GM12878 (cell line): Measurements from ENCODE around the gene SHF. TPM values are rescaled to one million over a fixed set of nuclear protein-coding genes. Genes with fewer than 3 reads are reported as not detected.

Experiments
- ATAC-seq: fragments of 200-7000 bp; cut with Tn5 transposase; 3 replicates; pipeline ENCODE4 v1.9.1; 2020; ENCODE audit warnings: mild to moderate bottlenecking, moderate library complexity
- BruUV-seq: library from RNA; stranded (reverse); fragments of 400-500 nt; replicated peaks from 2 replicates; lab custom pipeline; 2021; lab: Mats Ljungman, UMichigan
- CTCF ChIA-PET: fragments of 300-600 bp; sonication (Branson Sonifier 250); formaldehyde crosslinking; extraction: SDS; loops from one replicate; lab custom pipeline; 2021; ENCODE audit warnings: inconsistent platforms; lab: Yijun Ruan, JAX
- POLR2A ChIA-PET: fragments of 350-600 bp; formaldehyde crosslinking; extraction: SDS; loops from one replicate; lab custom pipeline; 2021; ENCODE audit warnings: inconsistent platforms; lab: Charles Lee
- RAD21 ChIA-PET: fragments of 300-600 bp; sonication (Branson Sonifier 250); formaldehyde crosslinking; loops from one replicate; lab custom pipeline; 2023; ENCODE audit warnings: antibody characterized with exemption; ENCODE audit not compliant: unreplicated experiment; lab: Charles Lee
- SMC1A ChIA-PET: fragments of 300-600 bp; sonication (Branson Sonifier 250); formaldehyde crosslinking; loops from one replicate; lab custom pipeline; 2023; ENCODE audit not compliant: unreplicated experiment, uncharacterized antibody; lab: Charles Lee
- DNase-seq: peaks from one replicate; pipeline ENCODE4 v3.0.0-alpha.2; 2011; ENCODE audit warnings: low read depth, low spot score
- FAIRE-seq: peaks from 3 replicates; lab custom pipeline; 2011; peaks lifted over from hg19 to GRCh38; lab: Jason Lieb, UNC
- H2AFZ ChIP-seq: 2 replicates; pipeline ENCODE4 v1.6.0; 2011; ENCODE audit warnings: low read depth, low read length, control low read depth; ENCODE audit not compliant: control insufficient read depth
- H3K27ac ChIP-seq: 2 replicates; pipeline ENCODE4 v1.5.1; 2011; ENCODE audit warnings: control low read depth; ENCODE audit not compliant: control insufficient read depth, insufficient read depth
- H3K27me3 ChIP-seq, 2 experiments: replicated peaks in 1 of 2; 2 replicates each; pipeline versions ENCODE4 v1.6.0 to v1.6.1; 2011; ENCODE audit warnings: low read length in 1 of 2; ENCODE audit not compliant: control insufficient read depth in 2 of 2, insufficient read depth in 2 of 2
- H3K36me3 ChIP-seq, 2 experiments: 2 replicates each; pipeline ENCODE4 v1.5.1; 2011; ENCODE audit warnings: low read length in 1 of 2; ENCODE audit not compliant: control insufficient read depth in 2 of 2, insufficient read depth in 2 of 2
- H3K4me1 ChIP-seq: 2 replicates; pipeline ENCODE4 v1.6.1; 2011; ENCODE audit warnings: mild to moderate bottlenecking, low read length, moderate library complexity, mixed read lengths; ENCODE audit not compliant: control insufficient read depth, insufficient read depth
- H3K4me2 ChIP-seq: 2 replicates; pipeline ENCODE4 v1.6.0; 2011; ENCODE audit warnings: control low read depth; ENCODE audit not compliant: control insufficient read depth, insufficient read depth
- H3K4me3 ChIP-seq: fragments of 200-600 bp; sonication (generic); 2 replicates; pipeline ENCODE4 v1.5.1; 2016
- H3K79me2 ChIP-seq: 2 replicates; pipeline ENCODE4 v1.6.0; 2011; ENCODE audit warnings: low read length; ENCODE audit not compliant: control insufficient read depth, insufficient read depth
- H3K9ac ChIP-seq: 2 replicates; pipeline ENCODE4 v1.8.0; 2011; ENCODE audit warnings: low read length, control low read depth, mixed read lengths; ENCODE audit not compliant: control insufficient read depth, insufficient read depth
- H3K9me3 ChIP-seq: replicated peaks from 3 replicates; pipeline ENCODE4 v1.5.1; 2011; ENCODE audit warnings: mild to moderate bottlenecking, low read length; ENCODE audit not compliant: control insufficient read depth, insufficient read depth
- H4K20me1 ChIP-seq: 2 replicates; pipeline ENCODE4 v1.6.0; 2011; ENCODE audit not compliant: control insufficient read depth, insufficient read depth
- EED ChIP-seq: sonication (generic); IDR thresholded peaks from 2 replicates; pipeline ENCODE4 v1.6.1; 2016; ENCODE audit warnings: antibody characterized with exemption, low read depth
- EGR1 ChIP-seq, 2 experiments: IDR thresholded peaks; 1 replicate in 1 of 2; 2 replicates in 1 of 2; pipeline ENCODE4 v1.6.1; 2011 to 2012; ENCODE audit warnings: low read depth in 2 of 2, low read length in 2 of 2, borderline replicate concordance in 1 of 2, mild to moderate bottlenecking in 1 of 2, moderate library complexity in 1 of 2
- IKZF2 ChIP-seq, 2 experiments: fragments of 450-650 bp; IDR thresholded peaks; 2 replicates each; pipeline ENCODE4 v1.6.1; 2017; ENCODE audit warnings: mild to moderate bottlenecking in 2 of 2, moderate library complexity in 2 of 2
- IRF3 ChIP-seq: fragments of 450-650 bp; IDR thresholded peaks from 2 replicates; pipeline ENCODE4 v1.6.1; 2014; ENCODE audit warnings: mild to moderate bottlenecking
- JUND ChIP-seq: IDR thresholded peaks from 2 replicates; pipeline ENCODE4 v1.6.1; 2012; ENCODE audit warnings: low read depth, mild to moderate bottlenecking, low read length, improper control_type of control experiment, moderate library complexity
- KAT2A ChIP-seq: conservative IDR thresholded peaks from 2 replicates; pipeline ENCODE4 v1.6.1; 2011; ENCODE audit warnings: low read depth, low read length; ENCODE audit not compliant: control insufficient read depth
- MAX ChIP-seq: IDR thresholded peaks from 2 replicates; pipeline ENCODE4 v1.6.1; 2012; ENCODE audit warnings: low read depth, low read length, improper control_type of control experiment
- MLLT1 ChIP-seq: fragments of 450-650 bp; IDR thresholded peaks from 2 replicates; pipeline ENCODE4 v1.6.1; 2016; ENCODE audit warnings: mild to moderate bottlenecking
- MTA3 ChIP-seq: IDR thresholded peaks from 2 replicates; pipeline ENCODE4 v1.6.1; 2012; ENCODE audit warnings: low read length, inconsistent platforms, borderline replicate concordance
- PML ChIP-seq: IDR thresholded peaks from 2 replicates; pipeline ENCODE4 v1.6.1; 2012; ENCODE audit warnings: low read length, inconsistent platforms
- RAD21 ChIP-seq: IDR thresholded peaks from 2 replicates; pipeline ENCODE4 v1.6.1; 2011; ENCODE audit warnings: mild to moderate bottlenecking, low read depth, low read length, moderate library complexity; ENCODE audit not compliant: insufficient read depth
- SPI1 ChIP-seq: IDR thresholded peaks from 2 replicates; pipeline ENCODE4 v1.6.1; 2011; ENCODE audit warnings: low read depth, mild to moderate bottlenecking, low read length, moderate library complexity, borderline replicate concordance; ENCODE audit not compliant: insufficient read depth
- SRF ChIP-seq, 2 experiments: IDR thresholded peaks; 2 replicates each; pipeline ENCODE4 v1.6.1; 2011; ENCODE audit warnings: low read depth in 2 of 2, low read length in 2 of 2, mild to moderate bottlenecking in 1 of 2, moderate library complexity in 1 of 2
- WRNIP1 ChIP-seq: IDR thresholded peaks from 2 replicates; pipeline ENCODE4 v1.6.1; 2011; ENCODE audit warnings: low read depth, low read length, improper control_type of control experiment, borderline replicate concordance
- ZSCAN29 ChIP-seq: fragments of 450-650 bp; IDR thresholded peaks from 2 replicates; pipeline ENCODE4 v1.6.1; 2017; ENCODE audit warnings: mild to moderate bottlenecking, moderate library complexity
- WGBS: methylation state at CpG from one replicate; pipeline ENCODE4 v1.1.6; 2016; ENCODE audit warnings: low lambda C conversion rate; ENCODE audit not compliant: insufficient replicate concordance, insufficient coverage; ENCODE audit errors: missing lambda C conversion rate; 5-methylcytosine and 5-hydroxymethylcytosine counted together
- in situ Hi-C: fragments of 300-500 bp; cut with MboI; formaldehyde crosslinking; loops from 9 replicates; pipeline ENCODE4 v1.14.3; 2018; ENCODE audit warnings: mixed read lengths
- intact Hi-C: fragments of 100-400 bp; cut with micrococcal nuclease; formaldehyde crosslinking; loops from one replicate; pipeline ENCODE4 v1.14.2; 2022; ENCODE audit not compliant: unreplicated experiment
- polyA plus RNA-seq, 11 experiments: library from polyadenylated mRNA; depleted of rRNA in 4 of 11; unstranded in 6 of 11; stranded (reverse) in 5 of 11; fragments of >200 nt; fragmentation: Nextera tagmentation in 4 of 11; fragmentation: Illumina TruSeq in 1 of 11; extraction: Ambion mirVana in 4 of 11; extraction: Trizol in 1 of 11; gene quantifications; 1 replicate in 1 of 11; 2 replicates in 10 of 11; pipeline versions ENCODE4 v1.2.1 to v1.2.3, GENCODE V29; 2011 to 2016; ENCODE audit warnings: inconsistent platforms in 2 of 11, missing spikeins in 2 of 11, low read depth in 1 of 11
- total RNA-seq, 4 experiments: library from RNA; depleted of rRNA in 3 of 4; stranded (reverse); fragments of >200 nt in 3 of 4; fragmentation: Illumina TruSeq in 1 of 4; extraction: Trizol in 1 of 4; gene quantifications; 2 replicates each; pipeline versions ENCODE4 v1.2.1 to v1.2.3, GENCODE V29; 2013 to 2021
- TF ChIP-seq, protein P1 (sequence below): fragments of 450-650 bp; IDR thresholded peaks from 2 replicates; pipeline ENCODE4 v1.6.1; 2018; ENCODE audit warnings: mild to moderate bottlenecking, low read depth, moderate library complexity; ENCODE audit not compliant: partially characterized antibody

SHF gene
- total and polyA plus RNA-seq, 10 of the 15 experiments (the other 5 are each of a cell fraction or from before 2014, with no cell fraction given): 0.04 to 5.7 (median 1.0) TPM; not detected in 1

DNA sequence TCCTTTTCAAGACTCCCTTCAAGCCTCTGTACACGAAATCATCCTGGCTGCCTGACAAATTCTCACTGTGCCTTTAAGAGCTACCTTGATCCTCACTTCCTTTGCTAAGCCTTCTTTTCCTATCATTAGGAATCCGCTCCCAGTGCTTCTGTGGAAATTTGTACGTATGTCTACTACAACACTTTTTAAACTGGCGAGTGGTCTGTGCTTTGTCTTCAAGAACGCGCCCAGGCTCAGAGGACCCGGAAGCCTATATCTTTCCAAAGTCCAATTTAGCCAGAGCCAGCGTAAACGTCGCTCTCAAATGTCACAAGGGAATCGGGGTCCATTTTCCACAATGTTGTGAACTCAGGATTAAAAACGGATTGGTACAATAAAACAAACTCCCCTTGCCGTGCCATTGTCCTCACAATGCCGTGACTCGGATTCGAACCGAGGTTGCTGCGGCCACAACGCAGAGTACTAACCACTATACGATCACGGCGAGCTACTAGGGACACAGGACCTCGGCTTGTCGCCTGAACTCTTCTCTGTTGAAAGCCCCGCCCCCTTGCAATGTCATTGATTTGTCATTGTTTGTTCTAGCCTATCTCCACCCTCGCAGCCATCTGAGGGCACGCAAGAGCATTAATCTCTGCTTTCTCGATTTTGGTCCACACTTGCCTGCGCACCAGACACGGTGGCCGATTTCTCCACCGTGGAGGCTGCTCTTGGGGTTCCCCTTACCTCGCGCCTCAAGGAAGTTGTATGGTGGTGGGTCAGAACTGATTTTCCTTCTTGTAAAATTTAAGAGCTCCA lies 12.4 kb upstream of the SHF start:
- DNase-seq: peak; percentile 97
- ChIA-PET RAD21 (interaction anchor here (0.6 to 8.2 kb wide), 9 partner anchors 12 to 321 kb away, joined by 3 to 104 read pairs (median 5); partner anchors contain the start of gene SHF), CTCF (interaction anchor here (0.6 to 11.2 kb wide), 13 partner anchors 10 to 552 kb away, joined by 3 to 253 read pairs (median 6); partner anchors contain the start of gene SHF), POLR2A (interaction anchor here (0.7 to 2.5 kb wide), 10 partner anchors 10 to 239 kb away, joined by 4 to 25 read pairs (median 6); partner anchors contain the start of gene SHF), SMC1A (interaction anchor here (0.7 to 14.4 kb wide), 8 partner anchors 21 to 415 kb away, joined by 3 to 159 read pairs (median 10); a partner anchor contains a TSS)
- Histone ChIP-seq H4K20me1 (no peaks in the 10 kb centered on the region), H3K9me3 (no peaks in the 10 kb centered on the region), H3K27ac (peak overlapping the region; percentile 95), H3K4me1 (no peaks in the 10 kb centered on the region; the same call in none of the 2 replicates), H3K36me3 (no peaks in the 10 kb centered on the region), H3K4me2 (peak overlapping the region; percentile 98), H3K9ac (peak overlapping the region; percentile 96), H2AFZ (peak overlapping the region; percentile 92), H3K79me2 (no peaks in the 10 kb centered on the region), H3K4me3 (peak overlapping the region; percentile 86), H3K27me3 (no peaks in the 10 kb centered on the region)
- FAIRE-seq: peak; percentile 85
- in situ Hi-C loops (loop anchor here (5.0 kb wide), 1 partner anchor 192 kb away; no protein-coding TSS in a partner anchor), intact Hi-C loops (loop anchor here (10.0 kb wide), 1 partner anchor 415 kb away; no protein-coding TSS in a partner anchor)
- WGBS: 2% methylated on average over 34 of the region's 34 CpGs
- BruUV-seq: TSS peak; percentile 97
- ATAC-seq: peak; percentile 66
- TF ChIP-seq SPI1: no peak
- TF ChIP-seq WRNIP1: no peak
- TF ChIP-seq SRF (IDR thresholded peaks at IDR 0.05; ENCODE audit: low read depth in 2 of 2, low read length in 2 of 2): 0 out of 4 replicates have a peak, but pooled peaks of 1 of the 2 experiments have one; percentile 29
- TF ChIP-seq IRF3: no peak
- no peak for TF ChIP-seq KAT2A
- TF ChIP-seq MAX: no peak
- 0 out of 2 replicates have a peak, but pooled peaks have one; percentile 44 for TF ChIP-seq MTA3
- TF ChIP-seq ZSCAN29: peak; percentile 98
- TF ChIP-seq EGR1 (IDR thresholded peaks at IDR 0.05; ENCODE audit: borderline replicate concordance in 1 of 2, low read depth in 2 of 2, low read length in 2 of 2): no peak; a peak in 1 of 3 replicates
- peak; percentile 73; the same call in 1 of the 2 replicates for TF ChIP-seq EED
- peak; percentile 72 for TF ChIP-seq PML
- TF ChIP-seq MLLT1: no peak; the same call in 1 of the 2 replicates
- TF ChIP-seq IKZF2 (IDR thresholded peaks at IDR 0.05): peak; percentile 69 to 70; a peak in 3 of 4 replicates
- TF ChIP-seq RAD21: no peak
- TF ChIP-seq, protein P1, sequence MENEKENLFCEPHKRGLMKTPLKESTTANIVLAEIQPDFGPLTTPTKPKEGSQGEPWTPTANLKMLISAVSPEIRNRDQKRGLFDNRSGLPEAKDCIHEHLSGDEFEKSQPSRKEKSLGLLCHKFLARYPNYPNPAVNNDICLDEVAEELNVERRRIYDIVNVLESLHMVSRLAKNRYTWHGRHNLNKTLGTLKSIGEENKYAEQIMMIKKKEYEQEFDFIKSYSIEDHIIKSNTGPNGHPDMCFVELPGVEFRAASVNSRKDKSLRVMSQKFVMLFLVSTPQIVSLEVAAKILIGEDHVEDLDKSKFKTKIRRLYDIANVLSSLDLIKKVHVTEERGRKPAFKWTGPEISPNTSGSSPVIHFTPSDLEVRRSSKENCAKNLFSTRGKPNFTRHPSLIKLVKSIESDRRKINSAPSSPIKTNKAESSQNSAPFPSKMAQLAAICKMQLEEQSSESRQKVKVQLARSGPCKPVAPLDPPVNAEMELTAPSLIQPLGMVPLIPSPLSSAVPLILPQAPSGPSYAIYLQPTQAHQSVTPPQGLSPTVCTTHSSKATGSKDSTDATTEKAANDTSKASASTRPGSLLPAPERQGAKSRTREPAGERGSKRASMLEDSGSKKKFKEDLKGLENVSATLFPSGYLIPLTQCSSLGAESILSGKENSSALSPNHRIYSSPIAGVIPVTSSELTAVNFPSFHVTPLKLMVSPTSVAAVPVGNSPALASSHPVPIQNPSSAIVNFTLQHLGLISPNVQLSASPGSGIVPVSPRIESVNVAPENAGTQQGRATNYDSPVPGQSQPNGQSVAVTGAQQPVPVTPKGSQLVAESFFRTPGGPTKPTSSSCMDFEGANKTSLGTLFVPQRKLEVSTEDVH: no peak
- no peak for TF ChIP-seq JUND
